A549 (cell line): ENCODE data around the gene PRR12. TPM values are rescaled to one million over a fixed set of nuclear protein-coding genes. Genes with fewer than 3 reads are reported as not detected.

ENCODE experiments used
- ATAC-seq, 2 experiments: fragments of 200-7000 bp in 1 of 2; fragments of >200 bp in 1 of 2; cut with Nextera tagmentation in 1 of 2; cut with Tn5 transposase in 1 of 2; 3 replicates each; pipeline versions ENCODE4 v1.8.0 to v1.9.1; 2018 to 2020; ENCODE audit warnings: mild to moderate bottlenecking in 1 of 2, moderate library complexity in 1 of 2
- CTCF ChIA-PET: fragments of 300-600 bp; sonication (Branson Sonifier 250); formaldehyde crosslinking; extraction: SDS; loops from one replicate; lab custom pipeline; 2021; ENCODE audit warnings: antibody characterized with exemption, inconsistent platforms; lab: Yijun Ruan, JAX
- POLR2A ChIA-PET: fragments of 350-600 bp; formaldehyde crosslinking; extraction: SDS; loops from one replicate; lab custom pipeline; 2021; ENCODE audit warnings: antibody characterized with exemption, inconsistent platforms; lab: Yijun Ruan, JAX
- DNase-seq, 2 experiments: peaks; one replicate each; pipeline versions ENCODE4 v3.0.0 to v3.0.0-alpha.2; 2011 to 2016; ENCODE audit warnings: low read depth in 1 of 2, low spot score in 1 of 2
- FAIRE-seq: peaks from 2 replicates; lab custom pipeline; 2011; peaks lifted over from hg19 to GRCh38; lab: Jason Lieb, UNC
- H3K27ac ChIP-seq, 2 experiments: fragments of >200 bp; sonication (Bioruptor Twin); formaldehyde crosslinking; 3 replicates each; pipeline ENCODE4 v1.5.1; 2016 to 2017
- H3K4me1 ChIP-seq: fragments of >200 bp; sonication (Bioruptor Twin); formaldehyde crosslinking; 3 replicates; pipeline ENCODE4 v1.6.1; 2016
- H3K4me2 ChIP-seq: fragments of >200 bp; sonication (Bioruptor Twin); formaldehyde crosslinking; 3 replicates; pipeline ENCODE4 v1.6.1; 2016
- H3K4me3 ChIP-seq: fragments of >200 bp; sonication (Bioruptor Twin); formaldehyde crosslinking; 3 replicates; pipeline ENCODE4 v1.5.1; 2016
- H3K9me3 ChIP-seq: fragments of >200 bp; sonication (Bioruptor Twin); formaldehyde crosslinking; 3 replicates; pipeline ENCODE4 v1.6.1; 2016
- BCL3 ChIP-seq: fragments of >200 bp; sonication (Bioruptor Twin); formaldehyde crosslinking; IDR thresholded peaks from 3 replicates; pipeline ENCODE4 v1.6.1; 2016
- CBX2 ChIP-seq: fragments of 200-600 bp; sonication (generic); IDR thresholded peaks from 2 replicates; pipeline ENCODE4 v1.6.1; 2016; ENCODE audit warnings: low read depth, mild to moderate bottlenecking, borderline replicate concordance
- CHD2 ChIP-seq: fragments of 150-350 bp; IDR thresholded peaks from 2 replicates; pipeline ENCODE4 v1.6.1; 2014; ENCODE audit warnings: low read length; ENCODE audit not compliant: partially characterized antibody
- CTCF ChIP-seq: fragments of >200 bp; sonication (Bioruptor Twin); formaldehyde crosslinking; IDR thresholded peaks from 3 replicates; pipeline ENCODE4 v1.5.1; 2016
- EHMT2 ChIP-seq: fragments of 200-600 bp; sonication (generic); IDR thresholded peaks from 2 replicates; pipeline ENCODE4 v1.6.1; 2016; ENCODE audit warnings: antibody characterized with exemption, low read depth, mild to moderate bottlenecking, moderate library complexity
- ELK1 ChIP-seq: fragments of 150-350 bp; IDR thresholded peaks from 2 replicates; pipeline ENCODE4 v1.6.1; 2014; ENCODE audit warnings: low read depth, mild to moderate bottlenecking, low read length
- EP300 ChIP-seq, 2 experiments: fragments of >200 bp; sonication (Bioruptor Twin); formaldehyde crosslinking; IDR thresholded peaks; 2 replicates in 1 of 2; 3 replicates in 1 of 2; pipeline ENCODE4 v1.6.1; 2016 to 2017
- FOXS1 ChIP-seq: fragments of 250-450 bp; sonication (Bioruptor Pico); IDR thresholded peaks from 2 replicates; pipeline ENCODE4 v1.5.0; 2020; ENCODE audit warnings: mild to moderate bottlenecking, moderate library complexity
- HDAC2 ChIP-seq: fragments of 200-600 bp; sonication (generic); IDR thresholded peaks from 2 replicates; pipeline ENCODE4 v1.6.1; 2016
- HES2 ChIP-seq: fragments of >200 bp; sonication (Bioruptor Twin); formaldehyde crosslinking; IDR thresholded peaks from 2 replicates; pipeline ENCODE4 v1.6.1; 2016
- HEYL ChIP-seq: fragments of 250-450 bp; sonication (Bioruptor Pico); IDR thresholded peaks from 2 replicates; pipeline ENCODE4 v1.8.0; 2021; ENCODE audit warnings: mild to moderate bottlenecking, moderate library complexity
- HOXA7 ChIP-seq: fragments of 250-450 bp; sonication (Bioruptor Pico); IDR thresholded peaks from 2 replicates; pipeline ENCODE4 v1.5.0; 2020; ENCODE audit warnings: mild to moderate bottlenecking, moderate library complexity
- HOXB5 ChIP-seq: fragments of 250-450 bp; sonication (Bioruptor Pico); IDR thresholded peaks from 2 replicates; pipeline ENCODE4 v1.5.0; 2020; ENCODE audit warnings: mild to moderate bottlenecking, moderate library complexity
- JUNB ChIP-seq: fragments of >200 bp; sonication (Bioruptor Twin); formaldehyde crosslinking; IDR thresholded peaks from 2 replicates; pipeline ENCODE4 v1.6.1; 2016
- KDM5A ChIP-seq: fragments of 200-600 bp; sonication (generic); IDR thresholded peaks from 2 replicates; pipeline ENCODE4 v1.6.1; 2016; ENCODE audit warnings: antibody characterized with exemption, mild to moderate bottlenecking
- MAFK ChIP-seq: fragments of 450-650 bp; IDR thresholded peaks from 2 replicates; pipeline ENCODE4 v1.6.1; 2014; ENCODE audit not compliant: partially characterized antibody
- MAX ChIP-seq: IDR thresholded peaks from 2 replicates; pipeline ENCODE4 v1.6.1; 2012
- MAZ ChIP-seq: fragments of 150-350 bp; IDR thresholded peaks from 2 replicates; pipeline ENCODE4 v1.6.1; 2014; ENCODE audit warnings: antibody characterized with exemption, low read depth, low read length, borderline replicate concordance
- NPAS2 ChIP-seq: fragments of 250-450 bp; sonication (Bioruptor Pico); IDR thresholded peaks from 2 replicates; pipeline ENCODE4 v1.8.0; 2022; ENCODE audit warnings: mild to moderate bottlenecking, moderate library complexity, borderline replicate concordance
- POLR2A ChIP-seq: IDR thresholded peaks from 2 replicates; pipeline ENCODE4 v1.6.1; 2012; ENCODE audit warnings: mild to moderate bottlenecking, low read length
- RAD21 ChIP-seq, 2 experiments: fragments of >200 bp in 1 of 2; sonication (Bioruptor Twin) in 1 of 2; formaldehyde crosslinking in 1 of 2; IDR thresholded peaks in 1 of 2; conservative IDR thresholded peaks in 1 of 2; 2 replicates in 1 of 2; 3 replicates in 1 of 2; pipeline ENCODE4 v1.6.1; 2012 to 2018; ENCODE audit warnings: inconsistent platforms in 1 of 2
- RARB ChIP-seq: fragments of 250-450 bp; sonication (Bioruptor Pico); IDR thresholded peaks from 2 replicates; pipeline ENCODE4 v1.8.0; 2021; ENCODE audit warnings: mild to moderate bottlenecking, moderate library complexity
- RCOR1 ChIP-seq: fragments of 150-350 bp; IDR thresholded peaks from 2 replicates; pipeline ENCODE4 v1.6.1; 2014; ENCODE audit warnings: antibody characterized with exemption, low read length, low read depth
- REST ChIP-seq: fragments of 200-600 bp; sonication (generic); IDR thresholded peaks from 2 replicates; pipeline ENCODE4 v1.6.1; 2016; ENCODE audit warnings: antibody characterized with exemption, mild to moderate bottlenecking, moderate library complexity
- RFX5 ChIP-seq: fragments of 450-650 bp; IDR thresholded peaks from 2 replicates; pipeline ENCODE4 v1.7.1; 2014; ENCODE audit warnings: antibody characterized with exemption, mild to moderate bottlenecking, moderate library complexity
- RNF2 ChIP-seq: fragments of 200-600 bp; sonication (generic); IDR thresholded peaks from 2 replicates; pipeline ENCODE4 v1.6.1; 2016; ENCODE audit warnings: low read depth, mild to moderate bottlenecking, antibody characterized with exemption, moderate library complexity, borderline replicate concordance
- WGBS: methylation state at CpG from one replicate; pipeline ENCODE4 v1.1.6; 2017; ENCODE audit errors: missing lambda C conversion rate; 5-methylcytosine and 5-hydroxymethylcytosine counted together
- polyA plus RNA-seq, 4 experiments: library from polyadenylated mRNA; depleted of rRNA in 3 of 4; stranded (reverse); fragments of >200 nt; fragmentation: RNase III in 1 of 4; extraction: RNeasy Plus Mini Kit Qiagen cat#74134 plus additional on column Dnase treatment in 1 of 4; gene quantifications; 2 replicates in 3 of 4; 3 replicates in 1 of 4; pipeline ENCODE4 v1.2.3, GENCODE V29; 2011 to 2017

The PRR12 gene
- polyA plus RNA-seq, 2 of the 4 experiments (the other 2 are of a cell fraction): 0.78 to 15.6 TPM

- H3K9me3 ChIP-seq: no peaks in the 10 kb centered on the region
- TF ChIP-seq HOXB5 (no peak), MAZ (no peak), HEYL (CRISPR knock-in tag) (no peak), FOXS1 (CRISPR knock-in tag) (no peak), MAX (no peak), EP300 (IDR thresholded peaks at IDR 0.05) (no peak), RFX5 (no peak), ELK1 (no peak), REST (no peak), EHMT2 (no peak), RNF2 (no peak), HES2 (no peak), MAFK (no peak), POLR2A (no peak), JUNB (no peak), CBX2 (no peak), HDAC2 (no peak), HOXA7 (CRISPR knock-in tag) (no peak)
- TF ChIP-seq, all 56 proteins: peak for 0
- Histone ChIP-seq H3K4me1 (peaks cover 28% of the 10 kb centered on the region), H3K4me3 (peak overlapping the region; percentile 94), H3K27ac (0 out of 6 replicates have a peak overlapping the region, but pooled peaks of 1 of the 2 experiments have one; percentile 3), H3K4me2 (peak overlapping the region; percentile 98)
- ChIA-PET CTCF (interaction anchor here (0.6 to 12.4 kb wide), 7 partner anchors 16 to 140 kb away, joined by 3 to 134 read pairs (median 7); partner anchors contain the start of genes BCL2L12 and IRF3), POLR2A (interaction anchor here (1.2 to 3.9 kb wide), 3 partner anchors 21 to 63 kb away, joined by 4 to 30 read pairs (median 19); partner anchors contain the start of genes BCL2L12, IRF3, NOSIP and PRRG2)
- 77% methylated on average over 2 of the region's 2 CpGs for WGBS
- ATAC-seq (no peak), DNase-seq (no peak), FAIRE-seq (no peak)
Observed at GRCh38 chr19:49643466-49643865, 52.5 kb downstream of the PRR12 start.

DNA sequence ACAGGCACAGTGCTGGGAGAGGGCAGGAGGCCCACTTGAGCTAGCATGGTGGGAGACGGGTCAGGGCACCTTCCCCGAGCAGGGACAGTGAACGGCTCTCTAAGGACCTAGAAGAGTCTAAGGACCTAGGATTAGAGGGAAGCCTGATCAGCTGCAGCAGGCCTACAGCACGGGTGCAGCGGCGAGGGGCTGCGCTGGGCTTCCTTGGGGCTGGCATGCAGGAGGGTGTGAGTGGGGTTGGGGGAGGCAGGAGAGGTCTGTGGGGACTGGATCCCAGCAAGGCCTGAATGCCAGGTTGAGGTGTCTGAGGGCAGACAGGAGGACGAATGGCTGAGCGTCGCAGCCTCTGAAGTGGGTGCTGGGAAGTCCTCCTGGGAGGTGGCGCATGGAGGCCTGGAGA, 54.6 kb downstream of the PRR12 start:
- DNase-seq (no peak), ATAC-seq (no peak), FAIRE-seq (no peak)
- Histone ChIP-seq H3K4me3 (no peak overlapping the region), H3K4me2 (no peak overlapping the region), H3K4me1 (peaks cover 17% of the 10 kb centered on the region), H3K27ac (no peak overlapping the region), H3K9me3 (no peaks in the 10 kb centered on the region)
- ChIA-PET POLR2A (no interaction called here), CTCF (interaction anchor here (0.5 to 12.4 kb wide), 8 partner anchors 14 to 143 kb away, joined by 3 to 134 read pairs (median 6); partner anchors contain the start of genes BCL2L12, IRF3 and PRMT1)
- 99% methylated on average over 11 of the region's 11 CpGs for WGBS
- TF ChIP-seq BCL3 (no peak), CTCF (no peak), JUNB (no peak), RARB (CRISPR knock-in tag) (no peak), NPAS2 (no peak), HOXA7 (CRISPR knock-in tag) (no peak), CHD2 (no peak), EP300 (IDR thresholded peaks at IDR 0.05) (no peak), RCOR1 (no peak), HDAC2 (no peak), KDM5A (no peak), RAD21 (conservative IDR thresholded peaks at IDR 0.05 in 1 of 2, IDR thresholded peaks at IDR 0.05 in 1 of 2) (no peak)
